Glutamatergic neuron (in vitro differentiated cells): ENCODE data around the gene MRPL43. TPM values are rescaled to one million over a fixed set of nuclear protein-coding genes. Genes with fewer than 3 reads are reported as not detected.
A peak's percentile ranks its signal among the peaks of the same experiment; 100 is the strongest.

Experiments used
- DNase-seq: peaks from one replicate; pipeline ENCODE4 v3.0.0; 2022
- H3K27ac Mint-ChIP-seq: one replicate; pipeline ENCODE4 v1.8.0; 2020; ENCODE audit warnings: mild to moderate bottlenecking, mixed read lengths, inconsistent platforms; ENCODE audit not compliant: unreplicated experiment
- H3K27me3 Mint-ChIP-seq: one replicate; pipeline ENCODE4 v1.8.0; 2020; ENCODE audit warnings: mild to moderate bottlenecking, moderate library complexity, mixed read lengths, inconsistent platforms; ENCODE audit not compliant: unreplicated experiment
- H3K36me3 Mint-ChIP-seq: one replicate; pipeline ENCODE4 v1.8.0; 2020; ENCODE audit warnings: mild to moderate bottlenecking, mixed read lengths, inconsistent platforms; ENCODE audit not compliant: unreplicated experiment
- H3K4me1 Mint-ChIP-seq: one replicate; pipeline ENCODE4 v1.8.0; 2020; ENCODE audit warnings: mild to moderate bottlenecking, low read depth, mixed read lengths, inconsistent platforms; ENCODE audit not compliant: unreplicated experiment
- H3K4me3 Mint-ChIP-seq: one replicate; pipeline ENCODE4 v1.8.0; 2020; ENCODE audit warnings: mild to moderate bottlenecking, mixed read lengths, inconsistent platforms; ENCODE audit not compliant: unreplicated experiment
- H3K9me3 Mint-ChIP-seq: one replicate; pipeline ENCODE4 v1.8.0; 2020; ENCODE audit warnings: mild to moderate bottlenecking, moderate library complexity, mixed read lengths, inconsistent platforms; ENCODE audit not compliant: unreplicated experiment
- total RNA-seq: library from RNA; stranded (reverse); fragmentation: NEBNext Ultra II Directional; extraction: Animal tissue kit (Norgen Biotek cat#: 25700); gene quantifications from one replicate; pipeline ENCODE4 v1.2.1, GENCODE V29; 2021; ENCODE audit not compliant: unreplicated experiment
- TF ChIP-seq, protein P1 (sequence below): fragments of 200-600 bp; sonication (generic); IDR thresholded peaks from one replicate; pipeline ENCODE4 v1.5.0; 2021; ENCODE audit not compliant: partially characterized antibody, unreplicated experiment

MRPL43 gene
- total RNA-seq, 1 donor from 2014 or later = 58.2 TPM

DNA sequence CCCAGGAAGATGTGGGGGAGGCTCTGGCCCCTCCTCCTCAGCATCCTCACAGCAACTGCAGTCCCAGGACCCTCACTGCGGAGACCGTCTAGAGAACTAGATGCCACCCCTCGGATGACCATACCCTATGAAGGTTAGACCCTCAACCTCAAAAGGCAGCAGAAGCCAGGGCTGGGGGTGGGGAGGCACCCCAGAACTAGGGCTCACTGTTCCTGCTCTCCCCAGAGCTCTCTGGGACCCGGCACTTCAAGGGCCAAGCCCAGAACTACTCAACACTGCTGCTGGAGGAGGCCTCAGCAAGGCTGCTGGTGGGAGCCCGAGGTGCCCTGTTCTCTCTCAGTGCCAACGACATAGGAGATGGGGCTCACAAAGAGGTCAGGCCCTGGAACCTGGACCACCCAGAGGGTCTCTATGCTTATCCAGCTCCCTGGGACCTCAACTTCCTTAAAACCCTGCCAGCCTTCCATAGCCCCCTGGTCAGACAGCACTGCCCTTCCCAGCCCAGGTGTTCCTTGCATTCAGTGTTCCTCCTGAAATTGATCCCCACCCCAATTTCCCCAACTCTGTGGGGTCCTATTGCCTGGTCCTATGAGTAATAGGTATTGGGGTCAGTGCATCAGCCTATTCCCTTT is 14.3 kb downstream of the MRPL43 start:
- H3K27ac Mint-ChIP-seq = no peak overlapping the region
- H3K4me3 Mint-ChIP-seq = no peak overlapping the region
- peaks cover 10% of the 10 kb centered on the region for H3K9me3 Mint-ChIP-seq
- peaks cover 6% of the 10 kb centered on the region for H3K36me3 Mint-ChIP-seq
- no peak for DNase-seq
- TF ChIP-seq, protein P1, sequence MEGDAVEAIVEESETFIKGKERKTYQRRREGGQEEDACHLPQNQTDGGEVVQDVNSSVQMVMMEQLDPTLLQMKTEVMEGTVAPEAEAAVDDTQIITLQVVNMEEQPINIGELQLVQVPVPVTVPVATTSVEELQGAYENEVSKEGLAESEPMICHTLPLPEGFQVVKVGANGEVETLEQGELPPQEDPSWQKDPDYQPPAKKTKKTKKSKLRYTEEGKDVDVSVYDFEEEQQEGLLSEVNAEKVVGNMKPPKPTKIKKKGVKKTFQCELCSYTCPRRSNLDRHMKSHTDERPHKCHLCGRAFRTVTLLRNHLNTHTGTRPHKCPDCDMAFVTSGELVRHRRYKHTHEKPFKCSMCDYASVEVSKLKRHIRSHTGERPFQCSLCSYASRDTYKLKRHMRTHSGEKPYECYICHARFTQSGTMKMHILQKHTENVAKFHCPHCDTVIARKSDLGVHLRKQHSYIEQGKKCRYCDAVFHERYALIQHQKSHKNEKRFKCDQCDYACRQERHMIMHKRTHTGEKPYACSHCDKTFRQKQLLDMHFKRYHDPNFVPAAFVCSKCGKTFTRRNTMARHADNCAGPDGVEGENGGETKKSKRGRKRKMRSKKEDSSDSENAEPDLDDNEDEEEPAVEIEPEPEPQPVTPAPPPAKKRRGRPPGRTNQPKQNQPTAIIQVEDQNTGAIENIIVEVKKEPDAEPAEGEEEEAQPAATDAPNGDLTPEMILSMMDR = no peak
- H3K27me3 Mint-ChIP-seq = peaks cover 8% of the 10 kb centered on the region
- peaks cover 13% of the 10 kb centered on the region for H3K4me1 Mint-ChIP-seq

DNA sequence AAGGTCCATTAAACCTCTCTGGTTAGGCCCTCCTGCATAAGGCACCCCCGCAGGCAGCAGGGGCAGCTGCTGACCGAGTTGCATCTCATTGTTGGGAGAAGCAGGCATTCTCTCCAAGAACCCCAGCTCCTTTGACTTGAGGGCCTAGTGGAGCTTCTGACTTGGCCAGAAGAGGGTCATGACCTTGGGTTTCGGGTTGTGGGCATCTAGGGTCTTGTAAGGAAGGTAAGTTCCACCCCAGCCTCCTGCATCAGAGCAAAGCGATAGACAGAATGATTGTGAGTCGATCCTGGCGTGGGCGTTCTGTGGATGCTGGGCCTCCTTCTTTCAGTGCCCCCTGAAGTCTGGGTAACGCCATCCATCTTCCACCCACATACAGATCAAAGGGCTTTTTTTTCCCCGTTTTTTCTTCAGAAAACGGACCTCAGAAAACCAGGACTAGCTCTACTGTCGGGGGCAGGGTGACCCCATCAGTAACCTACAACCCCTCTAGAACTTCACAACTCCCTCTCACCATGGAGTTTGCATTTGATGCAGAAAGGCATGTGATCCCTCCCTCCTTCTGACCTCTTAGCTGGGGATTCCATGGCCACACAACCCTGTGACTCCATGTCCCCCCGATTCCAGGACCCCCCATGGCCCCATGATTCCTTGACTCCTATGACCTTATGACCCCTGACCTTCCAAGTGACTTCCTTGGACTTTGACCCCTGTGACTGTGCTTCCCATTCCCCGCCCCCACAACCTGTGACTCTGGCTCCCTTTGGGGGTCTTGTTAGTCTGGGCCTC is 15.0 kb downstream of the MRPL43 start:
- Mint-ChIP-seq H3K27me3 (peaks cover 8% of the 10 kb centered on the region), H3K36me3 (peaks cover 6% of the 10 kb centered on the region), H3K4me3 (no peak overlapping the region), H3K9me3 (peaks cover 10% of the 10 kb centered on the region), H3K27ac (no peak overlapping the region), H3K4me1 (peaks cover 13% of the 10 kb centered on the region)
- TF ChIP-seq, protein P1 = no peak
- DNase-seq = no peak

DNA sequence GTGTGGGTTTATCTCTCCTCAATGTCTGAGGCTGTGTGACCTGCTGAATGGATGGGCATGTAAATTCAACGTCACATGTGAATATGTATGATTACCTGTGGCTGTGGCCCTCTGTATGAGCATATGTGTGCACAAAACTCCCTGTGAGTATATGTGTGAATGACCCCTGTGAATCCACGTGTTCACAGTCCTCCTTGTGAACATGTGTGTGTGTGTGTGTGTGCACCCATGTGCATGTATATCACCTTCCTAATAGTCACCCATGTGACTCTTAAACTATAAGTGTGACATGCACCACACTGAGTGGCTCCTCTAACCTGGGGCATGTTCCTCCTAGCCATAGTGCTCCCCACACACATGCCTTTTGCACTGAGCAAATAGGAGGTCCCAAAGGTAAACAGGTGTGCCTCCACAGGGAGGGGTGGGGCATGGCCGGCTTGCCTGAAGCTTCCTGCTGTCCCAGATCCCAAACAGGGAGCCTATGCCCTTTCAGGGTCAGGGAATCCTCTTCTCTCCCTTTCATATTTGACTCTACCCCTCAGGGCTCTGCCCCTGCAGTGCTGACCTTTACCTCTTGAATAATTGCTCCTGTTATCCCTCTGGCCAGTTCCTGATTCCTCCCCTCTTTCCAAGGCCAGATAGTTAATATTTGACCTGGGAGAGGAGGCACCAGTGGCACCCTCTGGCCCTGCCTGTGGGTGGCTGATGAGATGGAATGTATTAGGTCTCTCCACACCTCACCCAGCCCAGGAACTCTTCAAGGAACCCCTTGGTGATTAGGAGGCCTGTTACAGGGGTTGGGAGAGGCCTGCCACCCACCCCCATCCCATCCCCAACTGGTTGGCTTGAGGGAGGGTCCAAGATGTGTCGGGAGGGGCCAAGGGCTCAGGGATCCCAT is 16.1 kb downstream of the MRPL43 start:
- Mint-ChIP-seq H3K9me3 (peaks cover 10% of the 10 kb centered on the region), H3K4me1 (peaks cover 13% of the 10 kb centered on the region), H3K36me3 (no peaks in the 10 kb centered on the region), H3K4me3 (peak overlapping the region; percentile 86), H3K27me3 (peaks cover 8% of the 10 kb centered on the region), H3K27ac (no peak overlapping the region)
- TF ChIP-seq, protein P1 = no peak
- DNase-seq = no peak

DNA sequence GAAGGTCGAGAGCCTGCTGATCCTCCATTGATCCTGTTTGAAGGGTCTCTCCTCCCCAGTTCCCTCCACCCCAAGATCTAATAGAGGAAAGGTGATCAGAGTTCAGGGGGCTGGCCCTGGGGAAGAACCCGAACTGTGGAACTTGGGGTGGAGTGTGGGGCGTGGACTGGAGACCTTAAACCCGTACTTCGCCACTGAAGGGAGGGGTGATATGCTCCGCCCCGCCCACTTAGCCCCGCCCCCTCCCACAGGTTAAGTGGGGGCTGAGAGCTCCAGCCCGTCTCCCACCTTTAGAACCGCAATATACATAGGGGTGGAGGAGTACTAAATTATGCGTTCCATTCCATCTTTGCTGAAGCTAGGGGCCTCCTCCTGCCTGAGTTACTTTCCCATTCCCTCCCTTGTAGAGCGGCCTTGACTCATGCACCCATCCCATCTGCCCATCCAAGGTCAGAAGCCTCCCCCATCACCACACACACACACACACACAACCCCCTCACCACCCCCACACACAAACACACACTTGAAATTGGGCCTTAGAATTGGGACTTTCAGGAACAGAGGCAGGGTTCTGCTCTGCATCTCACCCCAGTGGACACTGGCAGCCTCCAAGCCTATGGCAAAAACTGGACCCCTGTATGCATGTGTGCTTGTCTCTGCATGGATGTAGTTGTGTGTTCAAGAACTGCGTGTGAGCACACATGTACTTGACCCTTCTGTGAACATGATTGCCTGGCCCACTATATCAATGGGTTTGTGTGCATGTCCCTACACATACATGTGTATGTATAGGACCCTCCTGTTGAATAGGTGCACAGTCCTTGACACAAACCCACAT is 17.0 kb downstream of the MRPL43 start:
- peaks cover 8% of the 10 kb centered on the region for H3K9me3 Mint-ChIP-seq
- peaks cover 8% of the 10 kb centered on the region for H3K27me3 Mint-ChIP-seq
- H3K4me3 Mint-ChIP-seq = peak overlapping the region; percentile 86
- peaks cover 13% of the 10 kb centered on the region for H3K4me1 Mint-ChIP-seq
- TF ChIP-seq, protein P1 = no peak
- H3K27ac Mint-ChIP-seq = no peak overlapping the region
- peak; percentile 32 for DNase-seq
- no peaks in the 10 kb centered on the region for H3K36me3 Mint-ChIP-seq
